H9 (cell line): ENCODE measurements around the gene SP140. TPM values are rescaled to one million over a fixed set of nuclear protein-coding genes. Genes with fewer than 3 reads are reported as not detected.

Source experiments
- DNase-seq: peaks from one replicate; pipeline ENCODE4 v3.0.0-alpha.2; 2017
- H2AFZ ChIP-seq: one replicate; pipeline ENCODE4 v1.6.1; 2013; ENCODE audit warnings: mild to moderate bottlenecking, low read length, control low read depth, moderate library complexity
- H2AK5ac ChIP-seq: 2 replicates; pipeline ENCODE4 v1.6.1; 2013; ENCODE audit warnings: low read length, control low read depth, mixed read lengths; ENCODE audit not compliant: insufficient read length
- H2BK120ac ChIP-seq: one replicate; pipeline ENCODE4 v1.6.1; 2013; ENCODE audit warnings: low read depth, mild to moderate bottlenecking, low read length, control low read depth, inconsistent platforms; ENCODE audit not compliant: poor library complexity, severe bottlenecking
- H2BK12ac ChIP-seq: 2 replicates; pipeline ENCODE4 v1.6.1; 2013; ENCODE audit warnings: low read length, control low read depth, mixed read lengths, low read depth; ENCODE audit not compliant: insufficient read length
- H2BK15ac ChIP-seq: 2 replicates; pipeline ENCODE4 v1.6.1; 2013; ENCODE audit warnings: low read depth, low read length, control low read depth
- H2BK20ac ChIP-seq: one replicate; pipeline ENCODE4 v1.6.1; 2013; ENCODE audit warnings: low read depth, mild to moderate bottlenecking, low read length, control low read depth, inconsistent platforms; ENCODE audit not compliant: poor library complexity, severe bottlenecking
- H2BK5ac ChIP-seq: 2 replicates; pipeline ENCODE4 v1.6.1; 2013; ENCODE audit warnings: low read length, control low read depth, mixed read lengths; ENCODE audit not compliant: insufficient read length
- H3K14ac ChIP-seq: 2 replicates; pipeline ENCODE4 v1.6.1; 2013; ENCODE audit warnings: low read length, control low read depth; ENCODE audit not compliant: insufficient read depth
- H3K18ac ChIP-seq: 2 replicates; pipeline ENCODE4 v1.6.1; 2013; ENCODE audit warnings: low read depth, mild to moderate bottlenecking, mixed read lengths, low read length, control low read depth; ENCODE audit not compliant: insufficient read length
- H3K23ac ChIP-seq: 2 replicates; pipeline ENCODE4 v1.6.1; 2013; ENCODE audit warnings: low read length, control low read depth, mixed read lengths, low read depth; ENCODE audit not compliant: insufficient read length
- H3K23me2 ChIP-seq: 2 replicates; pipeline ENCODE4 v1.6.1; 2013; ENCODE audit warnings: low read depth, mild to moderate bottlenecking, mixed read lengths, low read length, control low read depth; ENCODE audit not compliant: insufficient read length, poor library complexity, severe bottlenecking
- H3K27ac ChIP-seq: 2 replicates; pipeline ENCODE4 v1.5.1; 2013; ENCODE audit warnings: low read length, control low read depth, mixed read lengths, low read depth; ENCODE audit not compliant: insufficient read length
- H3K27me3 ChIP-seq: 2 replicates; pipeline ENCODE4 v1.6.1; 2013; ENCODE audit warnings: low read length, control low read depth, inconsistent platforms; ENCODE audit not compliant: insufficient read depth
- H3K4ac ChIP-seq: 2 replicates; pipeline ENCODE4 v1.6.1; 2013; ENCODE audit warnings: low read depth, mild to moderate bottlenecking, control low read depth, inconsistent platforms, low read length, moderate library complexity
- H3K4me1 ChIP-seq: 2 replicates; pipeline ENCODE4 v1.6.1; 2013; ENCODE audit warnings: low read length, control low read depth, inconsistent platforms; ENCODE audit not compliant: insufficient read depth
- H3K4me2 ChIP-seq: 2 replicates; pipeline ENCODE4 v1.6.1; 2013; ENCODE audit warnings: low read length, control low read depth, mixed read lengths; ENCODE audit not compliant: insufficient read length, insufficient read depth
- H3K56ac ChIP-seq: 2 replicates; pipeline ENCODE4 v1.6.1; 2013; ENCODE audit warnings: low read depth, mild to moderate bottlenecking, mixed read lengths, low read length, control low read depth; ENCODE audit not compliant: insufficient read length
- H3K79me1 ChIP-seq: 2 replicates; pipeline ENCODE4 v1.6.1; 2013; ENCODE audit warnings: low read depth, mild to moderate bottlenecking, moderate library complexity, low read length, control low read depth, inconsistent platforms; ENCODE audit not compliant: insufficient read depth, poor library complexity, severe bottlenecking
- H3K79me2 ChIP-seq: 2 replicates; pipeline ENCODE4 v1.6.1; 2013; ENCODE audit warnings: low read length, control low read depth, inconsistent platforms; ENCODE audit not compliant: insufficient read depth
- H3K9ac ChIP-seq: 2 replicates; pipeline ENCODE4 v1.6.1; 2013; ENCODE audit warnings: low read length, control low read depth, mixed read lengths; ENCODE audit not compliant: insufficient read length; ENCODE audit errors: extremely low read depth
- H3K9me3 ChIP-seq: one replicate; pipeline ENCODE4 v1.6.1; 2013; ENCODE audit warnings: low read depth, low read length, inconsistent platforms; ENCODE audit not compliant: control insufficient read depth
- H3T11ph ChIP-seq: one replicate; pipeline ENCODE4 v1.6.1; 2013; ENCODE audit warnings: mild to moderate bottlenecking, low read length, control low read depth, inconsistent platforms
- H4K20me1 ChIP-seq: one replicate; pipeline ENCODE4 v1.6.1; 2013; ENCODE audit not compliant: control insufficient read depth, insufficient read length, insufficient read depth
- H4K5ac ChIP-seq: 2 replicates; pipeline ENCODE4 v1.6.1; 2013; ENCODE audit warnings: low read depth, mild to moderate bottlenecking, mixed read lengths, low read length, control low read depth; ENCODE audit not compliant: insufficient read length
- H4K8ac ChIP-seq: replicated peaks from 2 replicates; pipeline ENCODE4 v1.6.1; 2013; ENCODE audit warnings: low read length, control low read depth, mixed read lengths, low read depth; ENCODE audit not compliant: insufficient read length
- H4K91ac ChIP-seq: 2 replicates; pipeline ENCODE4 v1.6.1; 2013; ENCODE audit warnings: low read depth, mild to moderate bottlenecking, moderate library complexity, mixed read lengths, low read length, control low read depth; ENCODE audit not compliant: insufficient read length
- H3K27ac Mint-ChIP-seq, 3 experiments: 2 replicates in 2 of 3; 3 replicates in 1 of 3; pipeline ENCODE4 v1.8.0; 2020 to 2021; ENCODE audit warnings: mixed read lengths in 3 of 3, mild to moderate bottlenecking in 1 of 3, moderate library complexity in 1 of 3
- H3K27me3 Mint-ChIP-seq: 2 replicates; pipeline ENCODE4 v1.8.0; 2021; ENCODE audit warnings: low read depth, mild to moderate bottlenecking, moderate library complexity, mixed read lengths
- H3K36me3 Mint-ChIP-seq, 3 experiments: 2 replicates in 2 of 3; 3 replicates in 1 of 3; pipeline ENCODE4 v1.8.0; 2020 to 2021; ENCODE audit warnings: low read depth in 3 of 3, mixed read lengths in 3 of 3; ENCODE audit not compliant: insufficient read depth in 1 of 3
- H3K4me1 Mint-ChIP-seq, 2 experiments: 2 replicates each; pipeline ENCODE4 v1.8.0; 2020; ENCODE audit warnings: mixed read lengths in 2 of 2
- H3K4me3 Mint-ChIP-seq, 2 experiments: 2 replicates in 1 of 2; 3 replicates in 1 of 2; pipeline ENCODE4 v1.8.0; 2020 to 2021; ENCODE audit warnings: mild to moderate bottlenecking in 2 of 2, mixed read lengths in 2 of 2, moderate library complexity in 1 of 2
- H3K9me3 Mint-ChIP-seq, 2 experiments: 2 replicates in 1 of 2; 3 replicates in 1 of 2; pipeline ENCODE4 v1.8.0; 2020; ENCODE audit warnings: mild to moderate bottlenecking in 2 of 2, mixed read lengths in 2 of 2, moderate library complexity in 1 of 2
- CTCF ChIP-seq: fragments of 200-600 bp; sonication (generic); conservative IDR thresholded peaks from 3 replicates; pipeline ENCODE4 v1.8.0; 2021; ENCODE audit warnings: antibody characterized with exemption, mild to moderate bottlenecking
- WGBS: extraction: QIAGEN DNeasy Blood & Tissue Kit; methylation state at CpG from one replicate; pipeline ENCODE4 v1.1.7; 2013; ENCODE audit warnings: missing lambda C conversion rate, low lambda C conversion rate, mixed read lengths; ENCODE audit not compliant: insufficient read length; ENCODE audit errors: extremely low coverage; 5-methylcytosine and 5-hydroxymethylcytosine counted together
- total RNA-seq: library from RNA; stranded (reverse); gene quantifications from 2 replicates; pipeline ENCODE4 v1.2.1, GENCODE V29; 2021

SP140 gene
- total RNA-seq, 1 experiment from 2014 or later = 0.31 TPM

- H4K20me1 ChIP-seq = no peaks in the 10 kb centered on the region
- no peaks in the 10 kb centered on the region for H3K79me1 ChIP-seq
- no peak overlapping the region for H2AFZ ChIP-seq
- no peak overlapping the region for H3T11ph ChIP-seq
- H3K4ac ChIP-seq = no peak overlapping the region
- no peak overlapping the region for H3K56ac ChIP-seq
- no peak overlapping the region for H3K14ac ChIP-seq
- H2BK15ac ChIP-seq = no peak overlapping the region
- H3K27me3 ChIP-seq = no peaks in the 10 kb centered on the region
- H3K9me3 Mint-ChIP-seq = peaks cover 10 to 15% of the 10 kb centered on the region in 2 experiments
- H3K36me3 Mint-ChIP-seq = peaks cover 2 to 16% (median 4%) of the 10 kb centered on the region in 3 experiments; a peak in 5 of 7 replicates
- H3K4me1 ChIP-seq = no peaks in the 10 kb centered on the region
- H4K8ac ChIP-seq = no peak overlapping the region
- TF ChIP-seq CTCF = no peak
- H3K23ac ChIP-seq = no peak overlapping the region
- H2BK20ac ChIP-seq = no peak overlapping the region
- peaks cover 8% of the 10 kb centered on the region in 2 experiments for H3K4me1 Mint-ChIP-seq
- no peak overlapping the region for H4K5ac ChIP-seq
- H3K23me2 ChIP-seq = no peaks in the 10 kb centered on the region
- H3K18ac ChIP-seq = no peak overlapping the region
- H2AK5ac ChIP-seq = no peak overlapping the region
- H3K4me2 ChIP-seq = no peak overlapping the region
- no peaks in the 10 kb centered on the region for H3K27me3 Mint-ChIP-seq
- H3K79me2 ChIP-seq = no peaks in the 10 kb centered on the region
- no peak overlapping the region for H3K27ac Mint-ChIP-seq
- no peak overlapping the region for H2BK120ac ChIP-seq
- H2BK5ac ChIP-seq = no peak overlapping the region
- H4K91ac ChIP-seq = no peak overlapping the region
- H3K27ac ChIP-seq = no peak overlapping the region
- WGBS = no CpG with 5 or more reads among the region's 1 CpG
- no peak for DNase-seq
- H3K9ac ChIP-seq = no peak overlapping the region
- H3K9me3 ChIP-seq = no peaks in the 10 kb centered on the region
- no peak overlapping the region for H3K4me3 Mint-ChIP-seq
- no peak overlapping the region for H2BK12ac ChIP-seq
Observed at GRCh38 chr2:230346921-230347533, 121.5 kb downstream of the SP140 start.
